ENCODE data around the gene CENPL.

- no peak for TF ChIP-seq CTCF (IDR thresholded peaks at IDR 0.05; ENCODE audit: low read depth, low read length, poor library complexity, severe bottlenecking)
- no peak for TF ChIP-seq EZH2phosphoT487 (IDR thresholded peaks at IDR 0.05; ENCODE audit: borderline replicate concordance, low read length)
Measured at GRCh38 chr1:173861731-173862145, 37.1 kb upstream of the CENPL start.

All from DOHH2 (cell line).